Endodermal cell (in vitro differentiated cells): ENCODE results near the gene DDX4. TPM values are rescaled to one million over a fixed set of nuclear protein-coding genes. Genes with fewer than 3 reads are reported as not detected.

Source experiments
- DNase-seq: peaks from one replicate; pipeline ENCODE4 v3.0.0-alpha.2; 2017
- H3K27ac ChIP-seq: 2 replicates; pipeline ENCODE4 v1.5.1; 2013; ENCODE audit warnings: mild to moderate bottlenecking, low read depth, low read length, moderate library complexity
- H3K27me3 ChIP-seq: 2 replicates; pipeline ENCODE4 v1.6.1; 2013; ENCODE audit warnings: mild to moderate bottlenecking, low read length, moderate library complexity; ENCODE audit not compliant: insufficient read depth, control insufficient read depth, poor library complexity, severe bottlenecking
- H3K36me3 ChIP-seq: 2 replicates; pipeline ENCODE4 v1.7.0; 2013; ENCODE audit warnings: mild to moderate bottlenecking, low read length, moderate library complexity; ENCODE audit not compliant: control insufficient read depth, insufficient read depth
- H3K4me1 ChIP-seq: one replicate; pipeline ENCODE4 v1.7.0; 2013; ENCODE audit warnings: low read length; ENCODE audit not compliant: control insufficient read depth, insufficient read depth
- H3K4me3 ChIP-seq: 2 replicates; pipeline ENCODE4 v1.5.1; 2013; ENCODE audit warnings: mild to moderate bottlenecking, low read length, moderate library complexity
- H3K9ac ChIP-seq: 2 replicates; pipeline ENCODE4 v1.6.1; 2013; ENCODE audit warnings: mild to moderate bottlenecking, low read length, moderate library complexity; ENCODE audit not compliant: poor library complexity, severe bottlenecking; ENCODE audit errors: extremely low read depth
- H3K9me3 ChIP-seq: 2 replicates; pipeline ENCODE4 v1.6.1; 2013; ENCODE audit warnings: mild to moderate bottlenecking, low read length, moderate library complexity; ENCODE audit not compliant: control insufficient read depth
- H3K27ac Mint-ChIP-seq: 2 replicates; pipeline ENCODE4 v1.8.0; 2020; ENCODE audit warnings: mixed read lengths
- H3K27me3 Mint-ChIP-seq: 2 replicates; pipeline ENCODE4 v1.8.0; 2021; ENCODE audit warnings: mild to moderate bottlenecking, mixed read lengths; ENCODE audit not compliant: insufficient read depth
- H3K36me3 Mint-ChIP-seq: 2 replicates; pipeline ENCODE4 v1.8.0; 2020; ENCODE audit warnings: low read depth, mixed read lengths
- H3K4me1 Mint-ChIP-seq: 2 replicates; pipeline ENCODE4 v1.8.0; 2020; ENCODE audit warnings: mixed read lengths
- H3K4me3 Mint-ChIP-seq: 2 replicates; pipeline ENCODE4 v1.8.0; 2020; ENCODE audit warnings: mild to moderate bottlenecking, moderate library complexity, mixed read lengths
- H3K9me3 Mint-ChIP-seq: 2 replicates; pipeline ENCODE4 v1.8.0; 2020; ENCODE audit warnings: mild to moderate bottlenecking, mixed read lengths
- CTCF ChIP-seq: fragments of 200-600 bp; sonication (generic); conservative IDR thresholded peaks from 2 replicates; pipeline ENCODE4 v1.5.0; 2021; ENCODE audit warnings: antibody characterized with exemption, mild to moderate bottlenecking
- WGBS, 2 experiments: methylation state at CpG; one replicate each; pipeline versions ENCODE4 v1.1.5 to v1.1.7; 2013; ENCODE audit warnings: missing lambda C conversion rate in 2 of 2, mixed read lengths in 1 of 2; ENCODE audit not compliant: insufficient coverage in 1 of 2, insufficient read length in 1 of 2; 5-methylcytosine and 5-hydroxymethylcytosine counted together
- total RNA-seq, 2 donors: library from RNA; stranded (reverse); fragmentation: NEBNext Ultra II Directional in 1 of 2; extraction: Animal tissue kit (Norgen Biotek cat#: 25700) in 1 of 2; gene quantifications; 2 replicates in 1 of 2; 3 replicates in 1 of 2; pipeline ENCODE4 v1.2.1, GENCODE V29; 2021

The DDX4 gene
- total RNA-seq, 2 donors from 2014 or later: not detected

- H3K4me3 Mint-ChIP-seq: no peak overlapping the region
- H3K9ac ChIP-seq: no peak overlapping the region
- no peaks in the 10 kb centered on the region for H3K27me3 Mint-ChIP-seq
- H3K9me3 Mint-ChIP-seq: peaks cover 37% of the 10 kb centered on the region
- H3K27ac Mint-ChIP-seq: no peak overlapping the region
- H3K27me3 ChIP-seq: no peaks in the 10 kb centered on the region
- peaks cover 8% of the 10 kb centered on the region for H3K36me3 Mint-ChIP-seq
- 88 to 92% methylated on average over 3 of the region's 3 CpGs for WGBS, 2 experiments
- H3K9me3 ChIP-seq: no peaks in the 10 kb centered on the region
- no peaks in the 10 kb centered on the region for H3K4me1 ChIP-seq
- TF ChIP-seq CTCF: no peak
- H3K4me1 Mint-ChIP-seq: no peaks in the 10 kb centered on the region
- H3K36me3 ChIP-seq: no peaks in the 10 kb centered on the region
- no peak overlapping the region for H3K4me3 ChIP-seq
- H3K27ac ChIP-seq: no peak overlapping the region
- DNase-seq: no peak
These were observed 17.6 kb upstream of the DDX4 start for GRCh38 chr5:55720188-55720703.

GRCh38 chr5:55724281-55724680 lies 13.6 kb upstream of the DDX4 start:
- TF ChIP-seq CTCF: no peak
- no peak overlapping the region for H3K27ac Mint-ChIP-seq
- H3K9me3 Mint-ChIP-seq: peaks cover 4% of the 10 kb centered on the region

GRCh38 chr5:55731848-55732247 lies 6.0 kb upstream of the DDX4 start:
- no peak for DNase-seq
- TF ChIP-seq CTCF: no peak
- no peaks in the 10 kb centered on the region for H3K27me3 ChIP-seq
- 92 to 95% methylated on average over 2 to 3 of the region's 3 CpGs for WGBS, 2 experiments
- H3K4me3 ChIP-seq: no peak overlapping the region
- no peak overlapping the region for H3K9ac ChIP-seq
- H3K27ac Mint-ChIP-seq: no peak overlapping the region
- H3K9me3 Mint-ChIP-seq: peaks cover 1% of the 10 kb centered on the region
- H3K4me3 Mint-ChIP-seq: no peak overlapping the region
- no peak overlapping the region for H3K27ac ChIP-seq
- no peaks in the 10 kb centered on the region for H3K4me1 Mint-ChIP-seq
- no peaks in the 10 kb centered on the region for H3K36me3 ChIP-seq
- peaks cover 2% of the 10 kb centered on the region for H3K27me3 Mint-ChIP-seq
- no peaks in the 10 kb centered on the region for H3K4me1 ChIP-seq
- H3K9me3 ChIP-seq: no peaks in the 10 kb centered on the region
- H3K36me3 Mint-ChIP-seq: no peaks in the 10 kb centered on the region

More at GRCh38 chr5:55724281-55724680, 13.6 kb upstream of the DDX4 start:
- no peak overlapping the region for H3K4me3 Mint-ChIP-seq
- no peaks in the 10 kb centered on the region for H3K27me3 Mint-ChIP-seq
- H3K27ac ChIP-seq: no peak overlapping the region
- H3K4me1 Mint-ChIP-seq: no peaks in the 10 kb centered on the region
- no peak for DNase-seq
- WGBS, 2 experiments: 93 to 94% methylated on average over 3 to 4 of the region's 4 CpGs
- no peaks in the 10 kb centered on the region for H3K4me1 ChIP-seq
- H3K36me3 Mint-ChIP-seq: no peaks in the 10 kb centered on the region
- no peak overlapping the region for H3K9ac ChIP-seq
- no peaks in the 10 kb centered on the region for H3K36me3 ChIP-seq
- no peaks in the 10 kb centered on the region for H3K27me3 ChIP-seq
- H3K4me3 ChIP-seq: no peak overlapping the region
- H3K9me3 ChIP-seq: no peaks in the 10 kb centered on the region
